Measurements from ENCODE around the gene COLQ. TPM values are rescaled to one million over a fixed set of nuclear protein-coding genes. Genes with fewer than 3 reads are reported as not detected.

The COLQ gene
- total RNA-seq, 1 experiment from 2014 or later, result 1.9 TPM

DNA sequence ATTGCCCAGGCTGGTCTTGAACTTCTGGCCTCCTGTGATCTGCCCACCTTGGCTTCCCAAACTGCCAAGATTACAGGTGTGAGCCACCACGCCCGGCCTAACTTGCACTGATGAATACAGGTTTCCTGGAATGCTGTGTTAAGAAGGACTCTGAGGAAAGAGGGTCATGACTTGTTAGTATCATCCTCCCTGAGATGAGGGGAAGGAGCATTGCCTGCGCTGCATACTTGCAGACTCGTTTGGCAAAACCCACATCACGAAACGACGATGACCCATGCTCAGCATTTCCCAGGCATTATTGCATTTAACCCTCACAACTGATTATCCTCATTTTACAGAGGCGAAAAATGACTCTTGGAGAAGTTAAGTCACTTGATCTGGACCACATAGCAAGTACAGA, 18.9 kb downstream of the COLQ start:
- ChIA-PET RAD21 (ENCODE audit: low non-redundant PET in 1 of 2, low total read pairs in 2 of 2, uncharacterized antibody in 2 of 2, unreplicated experiment in 2 of 2) (no interaction called here), CTCF (no interaction called here), POLR2A (no interaction called here)
- Histone ChIP-seq H3K27me3 (ENCODE audit: insufficient read depth, low read length) (no peaks in the 10 kb centered on the region), H4K20me1 (ENCODE audit: insufficient read depth) (no peaks in the 10 kb centered on the region), H3K4me1 (ENCODE audit: control insufficient read depth in 1 of 2, insufficient read depth in 2 of 2, low read length in 2 of 2) (no peaks in the 10 kb centered on the region), H3K9ac (ENCODE audit: low read length) (no peak overlapping the region), H3K36me3 (ENCODE audit: control insufficient read depth in 1 of 2, insufficient read depth in 2 of 2, low read length in 2 of 2) (no peaks in the 10 kb centered on the region), H3K4me2 (ENCODE audit: low read length) (no peak overlapping the region), H3K27ac (ENCODE audit: low read depth, low read length) (no peak overlapping the region), H3K9me2 (ENCODE audit: insufficient read depth) (no peaks in the 10 kb centered on the region), H3K9me3 (ENCODE audit: control insufficient read depth in 1 of 2, insufficient read depth in 1 of 2, low read depth in 1 of 2, low read length in 2 of 2) (no peaks in the 10 kb centered on the region), H2AFZ (ENCODE audit: low read depth, low read length, poor library complexity, severe bottlenecking) (no peak overlapping the region), H3K4me3 (replicated peaks in 1 of 2; ENCODE audit: low read depth in 1 of 2, low read length in 2 of 2) (no peak overlapping the region), H3K79me2 (ENCODE audit: insufficient read depth, low read length) (no peaks in the 10 kb centered on the region)
- intact Hi-C loops (cut with micrococcal nuclease), result no loop called here
- BruUV-seq (replicated peaks), result no TSS peak
- DNase-seq (ENCODE audit: low read depth, low spot score) (no peak), ATAC-seq (no peak)
- TF ChIP-seq CEBPB (IDR thresholded peaks at IDR 0.05; ENCODE audit: low read depth) (no peak), EZH2 (IDR thresholded peaks at IDR 0.05) (no peak), SP1 (IDR thresholded peaks at IDR 0.05; ENCODE audit: low read depth) (no peak), POLR2A (IDR thresholded peaks at IDR 0.05; ENCODE audit: borderline replicate concordance, extremely low read depth, insufficient read depth, insufficient read length) (no peak), EZH2phosphoT487 (IDR thresholded peaks at IDR 0.05; ENCODE audit: borderline replicate concordance) (no peak), EGR1 (IDR thresholded peaks at IDR 0.05; ENCODE audit: low read depth) (no peak), RAD21 (IDR thresholded peaks at IDR 0.05; ENCODE audit: low read depth) (no peak)
- TF ChIP-seq, protein P1, sequence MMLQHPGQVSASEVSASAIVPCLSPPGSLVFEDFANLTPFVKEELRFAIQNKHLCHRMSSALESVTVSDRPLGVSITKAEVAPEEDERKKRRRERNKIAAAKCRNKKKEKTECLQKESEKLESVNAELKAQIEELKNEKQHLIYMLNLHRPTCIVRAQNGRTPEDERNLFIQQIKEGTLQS (IDR thresholded peaks at IDR 0.05), result no peak

DNA sequence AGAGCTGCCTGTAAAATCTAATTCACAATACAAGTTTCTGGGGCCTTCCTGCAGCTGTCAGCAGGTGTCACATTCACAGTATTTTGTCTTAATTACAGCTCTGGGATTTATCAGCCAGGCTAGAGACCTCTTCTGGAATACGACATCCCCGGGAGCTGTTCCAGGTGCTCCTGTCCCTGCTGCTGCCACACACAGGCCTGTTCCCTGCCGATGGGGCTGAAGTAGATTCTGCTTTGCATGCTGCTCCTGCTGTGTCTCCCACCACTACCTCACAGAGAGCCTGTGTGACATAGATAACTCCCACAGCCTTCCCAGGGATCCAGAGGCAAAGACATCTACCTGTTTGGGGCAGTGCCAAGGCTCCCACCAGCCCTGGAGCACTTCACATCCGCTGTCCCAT, 20.4 kb downstream of the COLQ start:
- no peaks in the 10 kb centered on the region for H3K79me2 ChIP-seq (ENCODE audit: insufficient read depth, low read length)
- intact Hi-C loops (cut with micrococcal nuclease), result no loop called here
- no peak overlapping the region for H2AFZ ChIP-seq (ENCODE audit: low read depth, low read length, poor library complexity, severe bottlenecking)
- no peak for DNase-seq (ENCODE audit: low read depth, low spot score)
- no peak overlapping the region for H3K4me3 ChIP-seq (replicated peaks in 1 of 2; ENCODE audit: low read depth in 1 of 2, low read length in 2 of 2)
- H3K4me1 ChIP-seq (ENCODE audit: control insufficient read depth in 1 of 2, insufficient read depth in 2 of 2, low read length in 2 of 2), result no peaks in the 10 kb centered on the region
- ATAC-seq, result no peak
- no peak overlapping the region for H3K4me2 ChIP-seq (ENCODE audit: low read length)
- BruUV-seq (replicated peaks), result no TSS peak
- no peaks in the 10 kb centered on the region for H3K27me3 ChIP-seq (ENCODE audit: insufficient read depth, low read length)
- no peaks in the 10 kb centered on the region for H4K20me1 ChIP-seq (ENCODE audit: insufficient read depth)
- RAD21 ChIA-PET (ENCODE audit: low non-redundant PET in 1 of 2, low total read pairs in 2 of 2, uncharacterized antibody in 2 of 2, unreplicated experiment in 2 of 2), result no interaction called here
- no peaks in the 10 kb centered on the region for H3K9me2 ChIP-seq (ENCODE audit: insufficient read depth)
- no peak overlapping the region for H3K27ac ChIP-seq (ENCODE audit: low read depth, low read length)
- CTCF ChIA-PET, result no interaction called here
- no peak overlapping the region for H3K9ac ChIP-seq (ENCODE audit: low read length)
- TF ChIP-seq SIN3A (IDR thresholded peaks at IDR 0.05; ENCODE audit: low read depth), result no peak
- no peaks in the 10 kb centered on the region for H3K9me3 ChIP-seq (ENCODE audit: control insufficient read depth in 1 of 2, insufficient read depth in 1 of 2, low read depth in 1 of 2, low read length in 2 of 2)
- POLR2A ChIA-PET, result no interaction called here
- H3K36me3 ChIP-seq (ENCODE audit: control insufficient read depth in 1 of 2, insufficient read depth in 2 of 2, low read length in 2 of 2), result no peaks in the 10 kb centered on the region
